GM21528 (cell line): Measurements from ENCODE around the gene SLC27A4.
A peak's percentile ranks its signal among the peaks of the same experiment; 100 is the strongest.

Experiments used
- ATAC-seq: cut with Tn5 transposase; IDR thresholded peaks from one replicate; pipeline ENCODE4 v1.9.1; 2021; ENCODE audit warnings: mild to moderate bottlenecking, moderate library complexity; ENCODE audit not compliant: unreplicated experiment, low FRiP score

SLC27A4 gene

GRCh38 chr9:128339761-128340690 is at the start of gene SLC27A4:
SLC27A4 (plus strand) TSS chr9:128340527; CDS start chr9:128343133, 2,606 bp downstream.
- ATAC-seq, result peak; percentile 66

- ATAC-seq, result no peak
Measured at GRCh38 chr9:128292009-128292408, 48.3 kb upstream of the SLC27A4 start.

- no peak for ATAC-seq
Measured at GRCh38 chr9:128293091-128293490, 47.2 kb upstream of the SLC27A4 start.

GRCh38 chr9:128294142-128294541 is 46.2 kb upstream of the SLC27A4 start:
- no peak for ATAC-seq

DNA sequence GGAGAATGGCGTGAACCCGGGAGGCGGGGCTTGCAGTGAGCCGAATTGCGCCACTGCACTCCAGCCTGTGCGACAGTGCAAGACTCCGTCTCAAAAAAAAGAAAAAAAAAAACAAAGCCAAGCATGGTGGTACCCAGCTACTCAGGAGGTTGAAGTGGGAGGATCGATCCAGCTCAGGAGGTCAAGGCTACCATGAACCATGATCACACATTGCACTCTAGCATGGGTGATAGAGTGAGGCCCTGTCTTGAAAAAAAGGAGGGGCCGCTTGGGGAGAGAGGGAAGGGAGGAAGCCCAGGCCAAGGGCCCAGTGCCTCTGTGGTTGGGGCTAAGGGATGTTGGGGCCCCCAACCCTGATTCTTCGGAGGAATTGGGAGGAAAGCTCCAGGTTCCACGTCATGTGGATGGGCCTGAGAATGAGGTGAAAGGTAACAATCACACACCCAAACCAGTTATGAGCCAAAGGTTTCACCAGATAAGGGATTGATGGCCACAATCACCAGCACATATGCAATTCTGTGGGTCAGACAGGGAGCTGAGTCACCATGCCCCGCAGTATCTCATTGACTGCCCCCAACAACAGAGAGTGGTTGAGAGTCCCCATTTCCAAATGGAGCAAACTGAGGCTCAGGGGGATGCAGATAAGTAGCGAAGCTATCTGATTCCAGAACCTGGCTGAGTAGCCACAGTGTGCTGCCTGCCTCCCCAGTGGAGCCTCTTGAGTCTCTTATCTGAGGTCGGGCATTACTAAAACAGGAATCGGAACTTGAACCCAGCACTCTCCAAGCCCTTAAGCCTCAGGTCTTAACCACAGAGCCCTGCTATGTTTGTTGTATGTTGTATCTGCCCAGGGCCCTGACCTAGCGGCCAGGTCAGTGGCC is 43.7 kb upstream of the SLC27A4 start:
- ATAC-seq, result no peak

DNA sequence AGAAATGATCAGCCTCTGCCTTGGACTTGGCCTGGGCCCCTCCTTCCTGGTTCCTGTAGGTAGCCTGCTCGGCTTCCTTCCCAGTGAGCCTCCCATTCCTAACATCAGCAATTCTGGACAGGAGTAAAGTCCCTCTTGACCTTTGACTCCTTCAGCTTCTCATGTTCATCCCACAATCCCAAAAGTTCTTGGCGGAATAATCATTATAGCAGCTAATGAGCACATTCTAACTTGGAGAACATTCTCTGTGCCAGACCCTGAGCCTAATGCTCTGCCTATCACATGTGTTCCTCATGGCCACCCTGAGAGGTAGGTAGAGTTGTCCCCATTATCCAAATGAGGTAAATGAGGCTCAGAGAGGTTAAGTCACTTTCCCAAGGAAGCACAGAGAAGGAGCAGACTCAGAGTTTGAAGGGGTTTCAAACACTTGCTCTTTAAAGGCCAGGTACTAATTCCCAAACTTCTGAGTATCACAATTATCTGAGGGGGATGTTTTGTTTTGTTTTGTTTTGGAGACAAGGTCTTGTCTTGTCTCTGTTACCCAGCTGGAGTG is 43.0 kb upstream of the SLC27A4 start:
- ATAC-seq, result no peak

GRCh38 chr9:128298535-128299482 is 41.5 kb upstream of the SLC27A4 start:
- no peak for ATAC-seq

DNA sequence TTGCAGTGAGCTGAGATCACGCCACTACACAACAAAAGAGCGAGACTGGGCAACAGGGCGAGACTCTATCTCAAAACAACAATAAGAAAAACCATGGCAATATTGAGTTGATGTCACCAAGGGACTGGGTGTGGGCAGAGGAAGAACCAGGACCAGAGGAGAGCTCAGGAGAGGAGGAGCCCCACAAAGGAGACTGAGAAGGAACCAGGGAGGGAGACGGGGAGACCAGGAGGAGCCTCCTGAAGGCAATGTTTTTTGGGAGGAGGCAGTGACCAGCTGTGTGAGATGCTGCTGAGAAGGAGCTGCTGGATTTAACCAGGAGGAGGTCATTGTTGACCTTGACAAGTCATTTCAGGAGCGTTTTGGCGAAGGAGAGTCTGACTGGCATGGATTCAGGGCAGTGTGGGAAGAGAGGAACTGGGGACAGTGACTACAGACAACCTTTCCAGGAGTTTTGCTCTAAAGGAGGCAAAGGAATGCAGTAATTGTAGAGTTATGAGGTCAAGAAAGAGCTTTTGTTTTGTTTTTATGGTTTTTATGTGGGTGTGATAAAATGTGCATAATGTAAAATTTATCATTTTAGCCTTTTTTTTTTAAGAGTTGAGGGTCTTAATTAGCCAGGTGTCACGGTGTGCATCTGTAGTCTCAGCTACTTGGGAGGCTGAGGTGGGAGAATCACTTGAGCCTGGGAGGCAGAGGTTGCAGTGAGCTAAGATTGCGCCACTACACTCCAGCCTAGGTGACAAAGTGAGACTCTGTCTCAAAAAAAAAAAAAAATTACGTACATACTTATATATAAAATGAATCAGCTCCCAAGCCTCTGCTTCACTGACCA is 36.0 kb upstream of the SLC27A4 start:
- no peak for ATAC-seq

- ATAC-seq, result no peak
Measured at GRCh38 chr9:128304971-128305288, 35.4 kb upstream of the SLC27A4 start.

DNA sequence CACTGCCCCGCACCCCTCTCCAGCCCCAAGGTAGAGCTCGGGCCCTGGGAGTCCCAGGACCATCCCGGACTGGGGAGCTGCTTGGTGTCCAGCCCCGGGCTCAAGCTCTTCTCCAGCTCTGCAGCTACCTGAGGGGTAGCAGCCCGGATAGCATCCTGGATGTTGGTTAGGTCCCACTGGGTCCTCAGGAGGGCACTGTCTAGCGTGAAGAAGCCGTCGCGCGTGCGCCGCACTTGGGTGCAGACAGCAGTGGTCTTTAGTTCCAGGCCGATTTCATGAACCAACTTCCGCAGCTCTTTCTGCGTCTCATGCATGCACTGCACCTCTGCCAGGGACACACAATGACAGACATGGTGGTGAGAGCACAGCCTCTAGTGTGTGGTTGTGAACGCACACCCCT is 30.8 kb upstream of the SLC27A4 start:
- ATAC-seq, result no peak

DNA sequence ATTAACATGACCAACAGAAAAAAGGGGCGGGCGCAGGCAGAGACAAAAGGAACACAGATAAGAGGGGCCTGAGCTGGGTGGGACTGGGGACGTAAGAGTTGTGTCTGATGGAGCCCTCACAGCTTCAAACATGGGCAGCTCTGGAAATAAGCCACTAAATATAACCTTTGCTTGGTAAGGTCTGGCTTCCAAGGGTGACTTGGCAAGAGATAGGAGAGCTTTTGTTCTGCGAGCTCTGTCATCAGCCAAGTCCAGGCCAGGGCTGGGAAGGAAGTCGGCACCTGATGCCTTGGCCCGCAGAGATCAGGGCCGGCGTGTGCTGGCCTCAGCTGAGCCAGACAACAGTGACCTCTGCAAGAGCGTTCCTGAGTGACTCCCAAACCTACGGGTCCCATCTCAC is 29.9 kb upstream of the SLC27A4 start:
- no peak for ATAC-seq

GRCh38 chr9:128314697-128315096 is 25.6 kb upstream of the SLC27A4 start:
- no peak for ATAC-seq

GRCh38 chr9:128316421-128316820 is 23.9 kb upstream of the SLC27A4 start:
- ATAC-seq, result no peak

- ATAC-seq, result no peak
Measured at GRCh38 chr9:128317629-128318028, 22.7 kb upstream of the SLC27A4 start.

DNA sequence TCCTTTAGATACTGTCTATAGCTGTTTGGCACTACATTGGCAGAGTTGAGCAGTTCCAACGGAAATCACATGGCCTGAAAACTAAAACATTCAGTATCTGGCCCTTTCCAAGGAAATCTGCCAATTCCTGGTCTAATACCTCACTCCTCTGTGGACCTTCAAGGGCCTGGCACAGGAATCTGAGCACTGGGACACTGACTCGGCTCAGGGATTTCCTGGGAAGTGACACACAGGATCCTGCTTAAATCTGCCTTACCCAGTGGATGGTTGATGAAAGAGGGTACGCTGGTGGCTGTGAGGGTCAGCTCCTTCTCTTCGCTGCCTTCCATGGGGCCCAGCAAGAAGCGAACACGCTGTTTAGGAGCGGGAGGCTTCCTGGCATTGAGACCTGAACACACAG is 19.0 kb upstream of the SLC27A4 start:
- no peak for ATAC-seq

DNA sequence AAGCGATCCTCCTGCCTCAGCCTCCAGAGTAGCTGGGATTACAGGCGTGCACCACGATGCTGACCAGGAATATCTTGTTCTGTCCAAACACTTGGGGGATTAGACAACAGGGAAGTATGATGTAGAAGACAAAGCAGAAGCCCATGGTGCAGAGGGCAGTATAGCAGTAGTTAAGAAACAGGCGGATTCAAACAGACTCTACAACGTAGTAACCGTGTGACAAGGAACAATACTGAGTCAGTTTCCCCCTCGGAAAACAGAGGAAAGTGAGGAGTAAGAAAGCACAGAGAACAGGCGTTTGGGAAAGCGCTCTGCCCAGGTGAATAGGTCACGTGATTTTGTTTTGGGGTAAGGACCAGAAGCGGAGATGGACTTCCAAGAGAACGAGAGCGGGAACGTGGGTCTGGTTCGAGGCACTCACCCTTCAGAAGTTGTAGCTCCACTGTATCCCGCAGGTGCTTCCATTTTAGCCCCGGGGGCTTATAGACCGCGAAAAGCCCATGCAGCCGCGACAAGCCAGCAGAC is 18.4 kb upstream of the SLC27A4 start:
- ATAC-seq, result peak; percentile 20

- ATAC-seq, result peak; percentile 81
Measured at GRCh38 chr9:128322404-128323211, 17.7 kb upstream of the SLC27A4 start, which contains the start of the genes COQ4 and TRUB2. COQ4 (plus strand) TSS chr9:128322839; CDS start chr9:128322859, 20 bp downstream. TRUB2 (minus strand) TSS chr9:128322447; CDS start chr9:128322408, 39 bp downstream.

DNA sequence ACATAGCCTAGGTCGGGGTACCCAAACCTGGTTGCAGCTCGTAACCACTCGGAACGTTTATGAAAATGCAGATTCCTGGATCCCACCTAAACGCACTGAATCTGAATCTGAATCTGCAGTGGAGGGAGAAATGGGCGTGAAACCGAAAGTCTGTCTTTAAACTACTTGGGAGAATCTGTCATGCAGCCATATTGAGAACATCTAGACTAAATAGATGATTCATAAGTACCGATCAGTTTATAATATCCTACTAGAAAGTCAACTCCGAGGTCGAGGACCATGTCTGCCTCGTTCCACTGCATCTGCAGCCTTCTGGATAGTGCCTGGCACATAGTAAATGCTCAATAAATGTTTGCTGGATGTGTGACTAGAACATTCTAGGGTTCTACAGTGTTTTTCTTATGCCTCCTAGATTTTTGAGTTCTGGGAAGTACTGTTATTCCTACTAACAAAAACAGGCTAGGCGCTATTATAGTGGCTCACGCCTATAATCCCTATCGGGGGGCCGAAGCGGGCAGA is 17.1 kb upstream of the SLC27A4 start:
- ATAC-seq, result no peak
